Measurements from ENCODE around the gene SP9.

The SP9 gene

GRCh38 chr2:174364628-174365027 lies 29.9 kb downstream of the SP9 start:
- Histone ChIP-seq H3K27me3 (ENCODE audit: insufficient read depth, low read length, poor library complexity, severe bottlenecking) (no peaks in the 10 kb centered on the region), H2AFZ (ENCODE audit: low read length) (no peak overlapping the region), H3F3A (ENCODE audit: low read depth) (no peaks in the 10 kb centered on the region), H3K4me1 (ENCODE audit: insufficient read depth, low read length, poor library complexity, severe bottlenecking) (no peaks in the 10 kb centered on the region), H3K79me2 (ENCODE audit: insufficient read depth, low read length) (no peaks in the 10 kb centered on the region), H3K9me2 (replicated peaks; ENCODE audit: low read depth, low read length) (no peaks in the 10 kb centered on the region), H3K9ac (ENCODE audit: low read depth, low read length, poor library complexity, severe bottlenecking) (no peak overlapping the region), H4K20me1 (ENCODE audit: insufficient read depth, low read length, poor library complexity, severe bottlenecking) (no peaks in the 10 kb centered on the region), H3K4me3 (ENCODE audit: low read length, poor library complexity, severe bottlenecking) (no peak overlapping the region), H3K4me2 (ENCODE audit: low read depth, low read length, poor library complexity, severe bottlenecking) (no peak overlapping the region), H3K36me3 (ENCODE audit: insufficient read depth, low read length) (peaks cover 34% of the 10 kb centered on the region; the same call in 1 of the 2 replicates), H3K9me3 (ENCODE audit: insufficient read depth, low read depth, low read length) (peaks cover 6% of the 10 kb centered on the region; the same call in 1 of the 2 replicates)
- TF ChIP-seq EZH2phosphoT487 (IDR thresholded peaks at IDR 0.05; ENCODE audit: borderline replicate concordance) = no peak
- no peak for TF ChIP-seq CTCF (conservative IDR thresholded peaks at IDR 0.05; ENCODE audit: low read length)

- no peak for TF ChIP-seq CTCF (conservative IDR thresholded peaks at IDR 0.05; ENCODE audit: low read length)
- TF ChIP-seq EZH2phosphoT487 (IDR thresholded peaks at IDR 0.05; ENCODE audit: borderline replicate concordance) = no peak
- Histone ChIP-seq H3F3A (ENCODE audit: low read depth) (no peaks in the 10 kb centered on the region), H3K79me2 (ENCODE audit: insufficient read depth, low read length) (no peaks in the 10 kb centered on the region), H3K9me3 (ENCODE audit: insufficient read depth, low read depth, low read length) (peaks cover 6% of the 10 kb centered on the region; the same call in 1 of the 2 replicates), H3K27me3 (ENCODE audit: insufficient read depth, low read length, poor library complexity, severe bottlenecking) (no peaks in the 10 kb centered on the region), H3K4me1 (ENCODE audit: insufficient read depth, low read length, poor library complexity, severe bottlenecking) (no peaks in the 10 kb centered on the region), H3K36me3 (ENCODE audit: insufficient read depth, low read length) (peaks cover 42% of the 10 kb centered on the region; the same call in 1 of the 2 replicates), H3K4me2 (ENCODE audit: low read depth, low read length, poor library complexity, severe bottlenecking) (no peak overlapping the region), H3K9me2 (replicated peaks; ENCODE audit: low read depth, low read length) (no peaks in the 10 kb centered on the region), H3K9ac (ENCODE audit: low read depth, low read length, poor library complexity, severe bottlenecking) (no peak overlapping the region), H3K4me3 (ENCODE audit: low read length, poor library complexity, severe bottlenecking) (no peak overlapping the region), H4K20me1 (ENCODE audit: insufficient read depth, low read length, poor library complexity, severe bottlenecking) (no peaks in the 10 kb centered on the region), H2AFZ (ENCODE audit: low read length) (no peak overlapping the region)
These were observed 30.8 kb downstream of the SP9 start for GRCh38 chr2:174365571-174365970.

DNA sequence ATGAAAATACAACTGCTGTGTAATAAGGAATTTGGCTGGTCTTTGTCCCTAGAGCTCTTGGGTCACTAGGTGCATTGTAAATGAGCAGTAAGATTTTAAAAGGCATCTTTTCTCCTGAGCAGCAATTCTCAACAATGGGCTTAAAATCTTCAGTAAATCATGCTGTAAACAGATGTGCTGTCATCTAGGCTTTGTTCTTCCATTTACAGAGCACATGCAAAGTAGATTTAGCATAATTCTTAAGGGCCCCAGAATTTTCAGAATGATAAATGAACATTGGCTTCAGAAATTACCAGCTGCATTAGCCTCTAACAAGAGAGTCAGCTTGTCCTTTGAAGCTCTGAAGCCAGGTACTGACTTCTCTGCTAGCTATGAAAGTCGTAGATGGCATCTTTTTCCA lies 33.9 kb downstream of the SP9 start:
- H3K36me3 ChIP-seq (ENCODE audit: insufficient read depth, low read length) = peaks cover 42% of the 10 kb centered on the region; the same call in 1 of the 2 replicates
- H3K27me3 ChIP-seq (ENCODE audit: insufficient read depth, low read length, poor library complexity, severe bottlenecking) = no peaks in the 10 kb centered on the region
- no peak overlapping the region for H2AFZ ChIP-seq (ENCODE audit: low read length)
- no peak overlapping the region for H3K4me2 ChIP-seq (ENCODE audit: low read depth, low read length, poor library complexity, severe bottlenecking)
- H3K9me3 ChIP-seq (ENCODE audit: insufficient read depth, low read depth, low read length) = peaks cover 6% of the 10 kb centered on the region; the same call in 1 of the 2 replicates
- TF ChIP-seq CTCF (conservative IDR thresholded peaks at IDR 0.05; ENCODE audit: low read length) = no peak
- TF ChIP-seq EZH2phosphoT487 (IDR thresholded peaks at IDR 0.05; ENCODE audit: borderline replicate concordance) = no peak
- H3K9ac ChIP-seq (ENCODE audit: low read depth, low read length, poor library complexity, severe bottlenecking) = no peak overlapping the region
- no peak overlapping the region for H3K4me3 ChIP-seq (ENCODE audit: low read length, poor library complexity, severe bottlenecking)
- H4K20me1 ChIP-seq (ENCODE audit: insufficient read depth, low read length, poor library complexity, severe bottlenecking) = no peaks in the 10 kb centered on the region
- no peaks in the 10 kb centered on the region for H3K9me2 ChIP-seq (replicated peaks; ENCODE audit: low read depth, low read length)
- H3F3A ChIP-seq (ENCODE audit: low read depth) = no peaks in the 10 kb centered on the region
- H3K4me1 ChIP-seq (ENCODE audit: insufficient read depth, low read length, poor library complexity, severe bottlenecking) = no peaks in the 10 kb centered on the region
- no peaks in the 10 kb centered on the region for H3K79me2 ChIP-seq (ENCODE audit: insufficient read depth, low read length)

Measured in Loucy (cell line).